GM10248 (cell line): ENCODE results near the gene SLC6A18.

ENCODE experiments used
- CTCF ChIA-PET: fragments of 300-600 bp; sonication (Branson Sonifier 250); formaldehyde crosslinking; extraction: SDS; loops from one replicate; lab custom pipeline; 2021; ENCODE audit warnings: antibody characterized with exemption; lab: Yijun Ruan, JAX
- POLR2A ChIA-PET: fragments of 350-650 bp; sonication (Branson Sonifier 250); formaldehyde crosslinking; extraction: SDS; loops from one replicate; lab custom pipeline; 2020; ENCODE audit warnings: antibody characterized with exemption; lab: Yijun Ruan, JAX
- DNase-seq: peaks from one replicate; pipeline ENCODE4 v3.0.0; 2012; ENCODE audit errors: extremely low spot score
- TF ChIP-seq, protein P1 (sequence below): IDR thresholded peaks from 2 replicates; pipeline ENCODE4 v1.5.1; 2012; ENCODE audit warnings: mild to moderate bottlenecking, low read depth; ENCODE audit errors: extremely low read depth, missing control alignments, control extremely low read depth

SLC6A18 gene

DNA sequence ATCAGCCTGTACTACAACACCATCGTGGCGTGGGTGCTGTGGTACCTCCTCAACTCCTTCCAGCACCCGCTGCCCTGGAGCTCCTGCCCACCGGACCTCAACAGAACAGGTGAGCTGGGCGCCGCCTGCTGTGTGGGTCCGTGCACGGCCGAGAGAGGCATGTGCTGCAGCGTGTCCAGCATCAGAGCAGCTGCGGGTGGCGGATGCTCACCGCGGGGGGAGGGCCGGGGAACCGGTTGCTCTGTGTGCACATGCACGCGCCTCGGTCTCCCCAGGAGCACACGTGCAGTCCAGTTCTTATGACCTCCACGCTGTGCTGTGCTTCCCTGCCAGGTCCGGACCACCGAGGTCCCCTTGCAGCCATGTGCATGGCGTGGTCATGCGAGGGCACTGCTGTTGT lies 7.6 kb downstream of the SLC6A18 start:
- ChIA-PET CTCF (no interaction called here), POLR2A (interaction anchor here (0.6 kb wide), 1 partner anchor 8 kb away, joined by 3 read pairs; no protein-coding TSS in a partner anchor)
- TF ChIP-seq, protein P1, sequence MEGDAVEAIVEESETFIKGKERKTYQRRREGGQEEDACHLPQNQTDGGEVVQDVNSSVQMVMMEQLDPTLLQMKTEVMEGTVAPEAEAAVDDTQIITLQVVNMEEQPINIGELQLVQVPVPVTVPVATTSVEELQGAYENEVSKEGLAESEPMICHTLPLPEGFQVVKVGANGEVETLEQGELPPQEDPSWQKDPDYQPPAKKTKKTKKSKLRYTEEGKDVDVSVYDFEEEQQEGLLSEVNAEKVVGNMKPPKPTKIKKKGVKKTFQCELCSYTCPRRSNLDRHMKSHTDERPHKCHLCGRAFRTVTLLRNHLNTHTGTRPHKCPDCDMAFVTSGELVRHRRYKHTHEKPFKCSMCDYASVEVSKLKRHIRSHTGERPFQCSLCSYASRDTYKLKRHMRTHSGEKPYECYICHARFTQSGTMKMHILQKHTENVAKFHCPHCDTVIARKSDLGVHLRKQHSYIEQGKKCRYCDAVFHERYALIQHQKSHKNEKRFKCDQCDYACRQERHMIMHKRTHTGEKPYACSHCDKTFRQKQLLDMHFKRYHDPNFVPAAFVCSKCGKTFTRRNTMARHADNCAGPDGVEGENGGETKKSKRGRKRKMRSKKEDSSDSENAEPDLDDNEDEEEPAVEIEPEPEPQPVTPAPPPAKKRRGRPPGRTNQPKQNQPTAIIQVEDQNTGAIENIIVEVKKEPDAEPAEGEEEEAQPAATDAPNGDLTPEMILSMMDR = no peak
- no peak for DNase-seq

DNA sequence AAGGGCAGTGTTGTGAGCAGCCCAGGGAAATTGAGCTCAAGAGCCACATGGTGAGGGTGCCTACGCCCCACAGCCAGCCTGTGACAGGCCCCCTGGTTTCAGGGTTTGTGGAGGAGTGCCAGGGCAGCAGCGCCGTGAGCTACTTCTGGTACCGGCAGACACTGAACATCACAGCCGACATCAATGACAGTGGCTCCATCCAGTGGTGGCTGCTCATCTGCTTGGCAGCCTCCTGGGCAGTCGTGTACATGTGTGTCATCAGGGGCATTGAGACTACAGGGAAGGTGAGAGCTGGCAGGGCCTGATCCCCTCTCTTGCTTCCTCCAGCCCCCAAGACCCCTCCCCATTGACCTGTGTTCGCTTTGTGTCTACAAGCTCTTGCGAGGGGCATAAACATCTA lies 10.2 kb downstream of the SLC6A18 start:
- ChIA-PET CTCF (interaction anchor here (1.1 kb wide), 1 partner anchor 50 kb away, joined by 3 read pairs; no protein-coding TSS in a partner anchor), POLR2A (no interaction called here)
- TF ChIP-seq, protein P1 = no peak
- DNase-seq = no peak

DNA sequence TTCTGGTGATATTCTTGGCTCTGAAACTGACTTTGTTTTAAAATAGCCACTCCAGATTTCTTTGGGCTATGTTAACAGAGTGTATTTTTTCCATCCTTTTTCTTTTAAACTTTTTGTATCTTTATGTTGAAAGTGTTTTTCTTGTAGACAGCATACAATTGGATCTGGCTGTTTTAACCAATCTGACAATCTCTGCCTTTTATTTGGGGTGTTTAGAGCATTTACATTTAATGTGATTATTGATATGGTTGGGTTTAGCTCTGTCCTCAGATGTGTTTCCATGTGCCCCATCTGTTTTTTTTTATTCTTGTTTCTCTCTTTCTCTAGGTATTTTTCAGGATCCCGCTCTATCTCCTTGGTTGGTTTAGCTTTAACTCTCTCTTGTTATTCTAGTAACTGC lies 10.7 kb downstream of the SLC6A18 start:
- TF ChIP-seq, protein P1 = no peak
- no peak for DNase-seq
- POLR2A ChIA-PET = no interaction called here
- CTCF ChIA-PET = no interaction called here

DNA sequence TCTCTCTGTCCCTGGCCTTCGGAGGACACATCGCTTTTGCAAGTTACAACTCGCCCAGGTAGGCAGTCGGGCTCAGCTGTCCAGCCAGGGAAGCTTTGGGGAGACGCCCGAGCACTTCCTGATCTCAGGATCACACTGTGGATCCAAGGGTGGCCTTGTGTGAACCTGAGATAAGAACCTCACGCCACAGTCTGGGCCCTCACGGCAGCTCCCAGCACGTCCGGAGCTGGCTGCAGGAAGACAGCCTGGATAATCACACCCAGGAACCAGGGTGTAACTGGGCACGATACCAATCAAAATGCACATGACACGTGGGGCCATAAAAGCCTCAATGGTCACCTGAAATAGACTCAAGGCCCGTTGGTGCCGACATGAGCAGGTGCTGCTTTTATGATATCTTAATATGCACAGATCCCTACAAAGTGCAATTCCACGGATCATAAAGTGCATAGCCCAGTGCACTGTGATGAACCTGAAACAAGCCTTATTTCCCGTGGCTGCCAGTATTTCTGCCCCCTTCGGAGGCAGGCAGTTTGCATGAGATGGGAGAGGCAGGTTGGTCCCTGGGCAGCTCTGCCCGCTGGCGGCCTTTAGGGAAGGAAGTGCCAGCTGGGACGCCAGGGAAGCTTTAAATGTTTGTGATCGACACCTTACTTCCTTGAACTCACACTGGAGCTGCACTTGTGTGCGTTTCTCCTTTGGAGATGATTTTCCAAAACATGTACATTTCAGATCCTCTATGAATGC lies 14.5 kb downstream of the SLC6A18 start:
- ChIA-PET POLR2A (no interaction called here), CTCF (interaction anchor here (0.9 to 1.1 kb wide), 2 partner anchors 10 to 72 kb away, joined by 3 read pairs; no protein-coding TSS in a partner anchor)
- no peak for DNase-seq
- TF ChIP-seq, protein P1 = no peak

DNA sequence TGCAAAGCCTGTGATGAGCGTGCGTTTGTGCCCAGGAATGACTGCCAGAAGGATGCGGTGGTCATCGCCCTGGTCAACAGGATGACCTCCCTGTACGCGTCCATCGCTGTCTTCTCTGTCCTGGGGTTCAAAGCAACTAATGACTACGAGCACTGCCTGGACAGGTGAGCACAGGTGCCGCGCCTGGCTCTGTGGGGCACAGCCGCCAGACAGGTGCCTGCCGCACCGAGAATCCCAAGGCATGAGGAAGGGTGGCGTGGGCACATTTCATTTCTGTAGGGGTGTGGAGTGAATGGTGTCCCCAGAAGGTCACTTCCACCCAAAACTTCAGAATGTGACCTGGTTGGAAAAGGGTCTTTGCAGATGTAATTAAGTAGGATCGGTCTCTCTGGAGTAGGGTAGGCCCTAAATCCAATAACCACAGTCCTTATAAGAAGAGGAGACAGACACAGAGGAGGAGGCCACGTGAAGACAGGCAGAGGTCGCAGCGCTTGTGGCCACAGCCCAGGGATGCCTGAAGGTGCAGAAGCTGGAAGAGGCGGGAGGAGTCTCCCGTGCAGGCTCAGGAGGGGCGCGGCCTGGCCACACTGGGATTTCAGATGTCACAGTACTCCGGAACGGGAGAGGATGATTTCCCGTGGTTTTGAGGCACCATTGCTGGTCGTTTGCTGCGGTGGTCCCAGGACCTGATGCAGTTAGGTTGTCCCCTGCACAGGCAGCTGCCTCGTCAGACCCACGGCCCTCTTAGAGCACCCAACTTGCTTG lies 15.5 kb downstream of the SLC6A18 start:
- POLR2A ChIA-PET = interaction anchor here (0.5 kb wide), 1 partner anchor 8 kb away, joined by 3 read pairs; no protein-coding TSS in a partner anchor
- DNase-seq = no peak
- TF ChIP-seq, protein P1 = no peak
- CTCF ChIA-PET = no interaction called here

DNA sequence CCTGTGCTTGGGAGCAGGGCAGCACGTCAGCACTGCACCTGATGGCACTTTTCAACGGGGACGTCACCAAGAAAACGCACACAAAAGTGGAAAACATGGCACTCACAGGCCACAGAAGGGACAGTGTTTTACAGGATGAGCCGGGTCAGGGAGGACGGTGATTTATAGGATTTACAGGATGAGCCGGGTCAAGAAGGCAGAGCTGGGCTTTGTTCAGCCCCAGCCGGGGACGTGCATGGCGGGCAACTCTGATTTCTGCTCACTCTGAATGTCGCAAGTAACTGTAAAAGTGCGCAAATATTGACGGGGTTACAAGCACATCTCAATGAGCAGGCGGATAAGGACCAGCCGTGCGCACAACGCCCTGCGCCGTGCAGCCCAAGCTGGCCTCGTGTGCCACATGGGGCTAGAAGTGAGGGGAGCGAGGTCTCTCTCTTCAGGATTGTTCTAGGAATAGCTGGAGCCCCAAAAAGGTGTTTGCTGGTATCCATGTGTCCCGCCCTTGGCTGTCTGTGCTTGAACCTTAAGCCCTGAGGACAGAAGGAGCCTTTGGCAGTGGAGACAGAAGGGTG lies 16.4 kb downstream of the SLC6A18 start:
- ChIA-PET POLR2A (interaction anchor here (0.5 kb wide), 1 partner anchor 8 kb away, joined by 3 read pairs; no protein-coding TSS in a partner anchor), CTCF (no interaction called here)
- no peak for DNase-seq
- TF ChIP-seq, protein P1 = no peak
